Smooth muscle cell (in vitro differentiated cells): ENCODE measurements around the gene CIRBP. TPM values are rescaled to one million over a fixed set of nuclear protein-coding genes. Genes with fewer than 3 reads are reported as not detected.

Experiments
- DNase-seq: peaks from one replicate; lab custom pipeline; 2025; ENCODE audit not compliant: unreplicated experiment; lab: John Stamatoyannopoulos, UW
- H2AFZ ChIP-seq: fragments of 200-600 bp; sonication (generic); 2 replicates; pipeline ENCODE4 v1.6.0; 2016; ENCODE audit warnings: antibody characterized with exemption, low read depth, mild to moderate bottlenecking
- H3F3A ChIP-seq: fragments of 200-600 bp; sonication (generic); 2 replicates; pipeline ENCODE4 v1.6.0; 2017; ENCODE audit warnings: antibody characterized with exemption, low read depth
- H3K27ac ChIP-seq: fragments of 200-600 bp; sonication (generic); 2 replicates; pipeline ENCODE4 v1.5.1; 2016; ENCODE audit warnings: low read depth, mild to moderate bottlenecking
- H3K27me3 ChIP-seq: fragments of 200-600 bp; sonication (generic); 2 replicates; pipeline ENCODE4 v1.6.1; 2016; ENCODE audit warnings: low read depth, mild to moderate bottlenecking
- H3K36me3 ChIP-seq: fragments of 200-600 bp; sonication (generic); 2 replicates; pipeline ENCODE4 v1.5.1; 2016; ENCODE audit warnings: low read depth
- H3K4me1 ChIP-seq: fragments of 200-600 bp; sonication (generic); 2 replicates; pipeline ENCODE4 v1.5.1; 2016; ENCODE audit warnings: low read depth
- H3K4me2 ChIP-seq: fragments of 200-600 bp; sonication (generic); 2 replicates; pipeline ENCODE4 v1.6.0; 2016; ENCODE audit warnings: mild to moderate bottlenecking
- H3K4me3 ChIP-seq: fragments of 200-600 bp; sonication (generic); 2 replicates; pipeline ENCODE4 v1.5.1; 2016; ENCODE audit warnings: mild to moderate bottlenecking
- H3K79me2 ChIP-seq: fragments of 200-600 bp; sonication (generic); 2 replicates; pipeline ENCODE4 v1.6.0; 2016; ENCODE audit warnings: low read depth, mild to moderate bottlenecking
- H3K9ac ChIP-seq: fragments of 200-600 bp; sonication (generic); 2 replicates; pipeline ENCODE4 v1.6.0; 2016; ENCODE audit warnings: low read depth
- H3K9me3 ChIP-seq: fragments of 200-600 bp; sonication (generic); replicated peaks from 2 replicates; pipeline ENCODE4 v1.5.1; 2016; ENCODE audit warnings: low read depth
- H4K20me1 ChIP-seq: fragments of 200-600 bp; sonication (generic); 2 replicates; pipeline ENCODE4 v1.6.0; 2016; ENCODE audit warnings: low read depth
- WGBS: methylation state at CpG from one replicate; pipeline ENCODE4 v1.1.7; 2016; ENCODE audit warnings: low lambda C conversion rate; 5-methylcytosine and 5-hydroxymethylcytosine counted together
- polyA plus RNA-seq: library from polyadenylated mRNA; unstranded; fragments of >200 nt; fragmentation: Nextera tagmentation; extraction: Ambion mirVana; gene quantifications from 2 replicates; pipeline ENCODE4 v1.2.1, GENCODE V29; 2016
- total RNA-seq: library from RNA; depleted of rRNA; stranded (reverse); fragments of >200 nt; gene quantifications from 2 replicates; pipeline ENCODE4 v1.2.3, GENCODE V29; 2014
- TF ChIP-seq, protein P1 (sequence below): fragments of 200-600 bp; sonication (generic); IDR thresholded peaks from 2 replicates; pipeline ENCODE4 v1.5.1; 2017; ENCODE audit warnings: borderline replicate concordance, mild to moderate bottlenecking, antibody characterized with exemption; ENCODE audit not compliant: insufficient read depth, poor library complexity, severe bottlenecking

Gene CIRBP
- total and polyA plus RNA-seq, 2 experiments from 2014 or later, result 122 to 215 TPM

DNA sequence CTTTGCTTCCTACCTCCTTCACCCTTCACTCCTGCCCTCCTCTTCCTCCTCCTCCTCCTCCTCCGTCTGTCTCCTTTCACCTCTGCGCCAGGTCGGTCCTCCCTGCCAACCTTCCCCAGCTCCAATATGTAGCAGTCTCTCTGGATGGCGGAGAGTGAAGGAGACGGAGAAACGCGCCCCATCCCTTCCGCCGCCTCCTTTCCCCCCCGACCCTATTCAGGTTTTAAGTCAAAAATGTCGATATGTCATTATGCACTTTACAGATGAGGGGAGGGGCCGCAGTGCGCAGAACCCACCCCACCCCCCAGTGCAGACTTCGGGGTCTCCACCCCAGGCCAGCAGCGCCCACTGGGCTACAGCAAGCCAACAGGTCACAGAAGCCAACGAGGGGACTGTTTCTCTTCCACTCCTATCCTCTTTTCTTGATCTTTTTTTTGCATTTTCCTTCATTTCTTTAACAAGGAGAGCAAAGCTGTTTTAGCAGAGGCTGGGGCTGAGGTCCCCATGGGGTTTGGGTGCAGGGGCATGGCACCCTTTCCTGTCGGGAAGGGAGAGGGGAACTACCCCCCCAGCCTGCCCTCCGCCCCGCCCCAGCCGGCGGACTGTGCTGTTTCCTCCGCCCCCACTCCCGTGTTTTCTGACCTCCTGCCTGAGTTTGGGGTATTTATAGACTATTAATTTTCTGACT, 11.5 kb upstream of the CIRBP start:
- peaks cover 34% of the 10 kb centered on the region for H3K4me1 ChIP-seq
- DNase-seq, result no peak
- H4K20me1 ChIP-seq, result peaks cover 73% of the 10 kb centered on the region
- TF ChIP-seq, protein P1, sequence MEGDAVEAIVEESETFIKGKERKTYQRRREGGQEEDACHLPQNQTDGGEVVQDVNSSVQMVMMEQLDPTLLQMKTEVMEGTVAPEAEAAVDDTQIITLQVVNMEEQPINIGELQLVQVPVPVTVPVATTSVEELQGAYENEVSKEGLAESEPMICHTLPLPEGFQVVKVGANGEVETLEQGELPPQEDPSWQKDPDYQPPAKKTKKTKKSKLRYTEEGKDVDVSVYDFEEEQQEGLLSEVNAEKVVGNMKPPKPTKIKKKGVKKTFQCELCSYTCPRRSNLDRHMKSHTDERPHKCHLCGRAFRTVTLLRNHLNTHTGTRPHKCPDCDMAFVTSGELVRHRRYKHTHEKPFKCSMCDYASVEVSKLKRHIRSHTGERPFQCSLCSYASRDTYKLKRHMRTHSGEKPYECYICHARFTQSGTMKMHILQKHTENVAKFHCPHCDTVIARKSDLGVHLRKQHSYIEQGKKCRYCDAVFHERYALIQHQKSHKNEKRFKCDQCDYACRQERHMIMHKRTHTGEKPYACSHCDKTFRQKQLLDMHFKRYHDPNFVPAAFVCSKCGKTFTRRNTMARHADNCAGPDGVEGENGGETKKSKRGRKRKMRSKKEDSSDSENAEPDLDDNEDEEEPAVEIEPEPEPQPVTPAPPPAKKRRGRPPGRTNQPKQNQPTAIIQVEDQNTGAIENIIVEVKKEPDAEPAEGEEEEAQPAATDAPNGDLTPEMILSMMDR, result no peak
- peaks cover 71% of the 10 kb centered on the region for H3F3A ChIP-seq
- no peak overlapping the region for H3K4me3 ChIP-seq
- H2AFZ ChIP-seq, result no peak overlapping the region
- 88% methylated on average over 21 of the region's 23 CpGs for WGBS
- no peak overlapping the region for H3K4me2 ChIP-seq
- no peaks in the 10 kb centered on the region for H3K27me3 ChIP-seq
- H3K9ac ChIP-seq, result no peak overlapping the region
- no peaks in the 10 kb centered on the region for H3K36me3 ChIP-seq
- no peaks in the 10 kb centered on the region for H3K9me3 ChIP-seq
- peak overlapping the region; percentile 74 for H3K27ac ChIP-seq
- H3K79me2 ChIP-seq, result peaks cover 52% of the 10 kb centered on the region

DNA sequence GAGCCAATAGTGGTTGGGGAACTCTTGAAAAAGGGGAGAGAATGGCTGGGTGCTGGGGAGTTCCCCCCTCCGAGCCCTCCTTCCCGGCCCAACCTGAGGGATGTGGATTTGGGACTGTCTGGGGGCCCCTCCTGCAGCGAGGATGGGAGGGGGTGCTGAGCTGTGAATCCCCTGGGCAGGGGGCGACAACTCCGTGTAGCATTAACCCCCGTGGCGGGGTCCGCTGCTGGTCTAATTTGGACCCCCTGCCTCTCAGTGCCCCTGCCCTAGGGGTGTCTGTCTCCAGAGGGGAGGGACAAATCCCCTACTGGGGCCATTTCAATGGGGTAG, 11.0 kb upstream of the CIRBP start:
- Histone ChIP-seq H3K27me3 (no peaks in the 10 kb centered on the region), H3K4me2 (no peak overlapping the region), H3K9ac (no peak overlapping the region), H3F3A (peaks cover 72% of the 10 kb centered on the region), H2AFZ (no peak overlapping the region), H3K79me2 (peaks cover 48% of the 10 kb centered on the region), H3K36me3 (no peaks in the 10 kb centered on the region), H4K20me1 (peaks cover 68% of the 10 kb centered on the region), H3K27ac (peak overlapping the region; percentile 74), H3K4me3 (no peak overlapping the region), H3K4me1 (peaks cover 36% of the 10 kb centered on the region), H3K9me3 (no peaks in the 10 kb centered on the region)
- DNase-seq, result no peak
- TF ChIP-seq, protein P1, result no peak
- WGBS, result 85% methylated on average over 8 of the region's 8 CpGs

DNA sequence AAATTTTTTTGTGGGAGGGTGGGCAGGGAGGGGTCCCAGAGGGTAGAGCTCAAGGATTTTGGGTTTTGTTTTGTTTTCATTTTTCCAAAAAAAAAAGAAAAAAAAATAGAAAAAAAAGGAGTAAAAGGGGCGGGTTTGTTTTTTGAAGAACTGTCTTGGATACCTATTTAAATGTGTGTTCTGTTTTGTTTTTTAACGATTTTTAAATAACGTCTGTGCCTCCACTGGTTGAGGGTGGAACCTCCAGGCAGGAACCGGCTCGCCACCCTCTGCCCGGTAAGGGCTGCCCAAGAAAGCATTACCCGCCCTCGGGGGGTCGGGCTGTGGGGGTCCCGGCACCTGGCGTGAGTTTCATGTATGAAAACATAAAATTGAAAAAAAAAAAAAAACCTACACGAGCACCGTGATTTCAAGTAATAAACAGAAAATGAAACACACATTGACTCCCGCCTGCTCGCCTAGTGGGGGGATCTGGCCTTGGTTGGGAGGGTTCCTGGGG, 10.4 kb upstream of the CIRBP start:
- Histone ChIP-seq H3K36me3 (no peaks in the 10 kb centered on the region), H4K20me1 (peaks cover 62% of the 10 kb centered on the region), H3K27me3 (no peaks in the 10 kb centered on the region), H3F3A (peaks cover 73% of the 10 kb centered on the region), H3K9ac (no peak overlapping the region), H3K27ac (peak overlapping the region; percentile 74), H3K4me1 (peaks cover 32% of the 10 kb centered on the region), H3K9me3 (no peaks in the 10 kb centered on the region), H3K4me3 (no peak overlapping the region), H2AFZ (no peak overlapping the region), H3K4me2 (no peak overlapping the region), H3K79me2 (peaks cover 42% of the 10 kb centered on the region)
- DNase-seq, result no peak
- 64% methylated on average over 15 of the region's 15 CpGs for WGBS
- TF ChIP-seq, protein P1, result no peak

DNA sequence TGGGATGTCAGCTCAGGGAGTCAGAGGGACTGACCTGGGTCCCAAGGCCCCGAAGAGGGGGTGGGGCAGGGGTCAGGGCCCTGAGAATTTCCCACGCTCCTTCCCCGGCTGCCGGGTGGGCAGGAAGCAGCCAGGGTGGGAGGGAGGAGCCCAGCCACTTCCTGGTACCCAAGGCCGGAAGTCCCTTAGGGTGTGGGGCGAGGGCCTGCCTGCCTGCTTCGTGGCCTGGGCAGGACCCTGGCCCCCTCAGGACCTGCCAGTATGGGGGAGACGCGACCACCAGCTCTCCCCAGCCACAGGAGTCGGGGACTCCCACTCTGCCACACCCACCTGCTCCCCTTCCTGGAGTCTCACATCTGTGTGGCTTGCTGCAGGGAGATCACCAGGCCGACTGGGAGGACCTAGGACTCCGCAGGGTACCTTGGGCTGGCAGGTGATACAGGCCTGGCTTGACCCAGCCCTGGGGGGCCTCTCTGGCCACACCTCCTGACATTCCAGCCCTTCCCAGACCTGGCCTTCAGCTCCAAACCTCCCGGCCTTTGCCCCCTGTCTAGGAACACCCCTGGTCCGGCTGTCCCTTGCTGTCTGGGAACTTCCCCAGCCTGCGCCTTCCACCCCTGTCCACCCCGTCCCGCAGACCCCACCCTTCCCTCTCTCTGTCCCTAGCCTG, 9.8 kb upstream of the CIRBP start:
- Histone ChIP-seq H4K20me1 (peaks cover 56% of the 10 kb centered on the region), H3K27me3 (no peaks in the 10 kb centered on the region), H3K79me2 (peaks cover 36% of the 10 kb centered on the region), H2AFZ (no peak overlapping the region), H3K27ac (peak overlapping the region; percentile 74), H3K9ac (no peak overlapping the region), H3K9me3 (no peaks in the 10 kb centered on the region), H3F3A (peaks cover 71% of the 10 kb centered on the region), H3K4me2 (no peak overlapping the region), H3K36me3 (no peaks in the 10 kb centered on the region), H3K4me3 (no peak overlapping the region), H3K4me1 (peaks cover 30% of the 10 kb centered on the region)
- TF ChIP-seq, protein P1, result no peak
- no peak for DNase-seq
- WGBS, result 29% methylated on average over 17 of the region's 17 CpGs
